ENCODE results near the gene NEK4.

The NEK4 gene

DNA sequence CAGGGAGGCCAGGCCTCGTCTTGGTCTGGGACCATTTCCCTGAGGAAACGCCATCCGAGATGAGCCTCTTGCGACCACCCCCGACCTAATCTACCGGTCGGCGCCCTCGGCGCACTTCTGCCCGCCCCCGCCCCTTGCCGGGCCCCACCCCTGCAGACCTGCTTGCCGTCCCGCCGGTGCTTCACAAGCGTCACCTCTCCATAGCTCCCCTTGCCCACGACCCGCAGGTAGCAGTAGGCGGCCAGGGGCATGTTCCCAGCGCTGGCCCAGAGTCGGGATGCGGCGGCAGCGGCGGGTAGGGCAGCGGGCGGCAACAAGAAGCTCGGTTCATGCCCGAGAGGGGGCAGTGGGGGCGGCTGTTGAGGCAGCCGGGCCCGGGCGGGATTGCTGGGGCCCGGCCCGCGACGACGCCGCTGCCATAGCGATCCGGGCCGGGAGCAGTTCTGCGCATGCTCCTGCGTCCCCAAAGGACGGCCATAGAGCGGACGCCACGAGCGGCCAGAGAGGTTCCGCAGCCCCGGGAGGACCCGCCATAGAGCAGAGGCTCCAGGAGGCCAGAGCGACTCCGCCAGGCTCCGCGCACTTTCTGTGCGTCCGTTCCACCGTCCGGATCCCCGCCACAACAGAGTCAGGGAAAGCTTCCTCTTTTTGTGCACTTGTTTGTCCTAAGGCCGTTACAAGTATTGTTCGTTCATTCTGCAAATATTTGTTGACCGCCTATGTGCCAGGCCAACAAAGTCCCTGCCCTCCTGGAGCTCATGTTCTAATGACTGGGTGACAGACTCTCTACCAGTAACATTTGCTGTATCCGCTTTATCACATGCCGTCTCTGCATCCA lies at the start of gene NEK4:
TSS of gene NEK4 (minus strand) at position 445 of the 838 bp plus-strand sequence. CDS start at position 251, 194 bp downstream.
- DNase-seq (ENCODE audit: low spot score) (peak; percentile 79), FAIRE-seq (no peak)

DNA sequence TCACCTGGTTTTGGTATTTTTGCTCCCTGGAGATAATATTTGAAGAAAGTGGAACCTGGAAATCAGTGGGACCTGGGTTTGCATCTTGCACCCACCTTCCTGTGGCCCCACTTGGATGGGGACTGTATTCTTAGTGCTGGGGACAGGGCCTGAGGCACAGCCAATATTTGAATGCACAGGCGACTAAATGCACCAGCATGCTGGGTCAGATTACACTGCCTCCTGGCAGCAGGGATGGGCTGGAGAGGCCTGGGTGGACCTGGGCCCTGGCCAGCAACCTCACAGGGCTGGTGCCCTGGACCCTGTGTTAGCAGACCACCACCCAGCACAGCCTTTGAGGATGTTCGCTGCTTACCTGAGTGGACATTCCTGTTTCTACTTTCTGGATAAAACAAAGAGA lies 49.2 kb upstream of the NEK4 start:
- DNase-seq (ENCODE audit: low spot score), result no peak
- no peak for FAIRE-seq

DNA sequence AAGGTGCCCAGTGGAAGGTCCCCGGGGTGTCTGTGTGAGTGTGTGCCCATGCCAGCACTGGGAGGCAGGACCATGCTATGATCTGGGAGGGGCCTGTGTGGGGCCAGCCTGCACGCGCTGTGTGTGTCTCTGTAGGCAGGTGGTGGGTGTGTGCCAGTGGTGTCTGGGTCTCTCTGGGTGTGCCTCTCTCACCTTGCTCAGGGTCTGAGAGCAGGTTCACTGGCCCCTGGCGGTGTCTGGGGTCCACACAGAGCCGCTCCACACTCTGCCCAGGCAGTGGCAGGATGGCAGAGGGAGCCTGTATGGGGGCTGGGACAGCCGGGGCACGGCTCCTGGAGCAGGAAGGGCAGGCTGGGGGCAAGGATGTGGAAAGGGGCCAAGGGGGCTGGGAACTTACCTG lies 47.1 kb upstream of the NEK4 start:
- FAIRE-seq (no peak), DNase-seq (ENCODE audit: low spot score) (no peak)

DNA sequence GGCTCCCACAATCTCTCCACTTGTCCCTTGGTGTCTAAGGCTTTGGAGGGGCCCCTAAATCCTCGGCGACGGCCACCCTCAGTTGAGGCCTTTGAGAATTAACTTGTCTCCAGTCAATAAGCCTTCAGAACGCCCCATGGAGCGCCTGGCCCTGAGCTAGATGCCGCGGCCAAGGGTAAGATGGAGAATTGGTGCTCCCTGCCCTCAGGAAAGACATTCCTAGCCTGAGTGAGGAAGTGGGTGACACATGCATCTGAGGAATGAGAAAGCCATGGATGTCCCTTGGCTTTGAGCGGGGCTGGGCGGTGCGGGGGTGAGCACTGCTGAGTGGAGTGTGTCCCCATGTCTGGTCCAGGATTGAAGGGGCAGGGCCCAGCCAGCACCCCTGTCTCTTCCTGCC lies 46.5 kb upstream of the NEK4 start:
- no peak for DNase-seq (ENCODE audit: low spot score)

DNA sequence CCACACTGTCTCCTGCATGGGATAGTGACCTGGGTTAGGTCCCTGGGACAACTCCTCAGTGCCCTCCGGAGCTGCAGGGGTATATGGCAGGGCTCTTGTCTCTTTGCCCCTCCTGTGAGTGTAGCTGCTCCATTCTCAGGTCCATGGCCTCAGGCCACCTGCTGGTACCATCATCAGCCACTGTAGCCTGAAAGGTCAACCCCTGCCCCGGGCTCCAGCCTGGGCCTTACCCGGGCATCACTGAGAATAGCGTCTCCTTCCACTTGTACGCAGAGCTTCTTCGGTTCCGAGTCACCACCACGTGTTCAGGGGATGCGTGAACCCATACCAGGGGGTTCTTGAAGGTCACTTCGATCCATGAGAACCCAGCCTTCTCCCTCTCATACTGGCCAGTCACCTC lies 45.9 kb upstream of the NEK4 start:
- no peak for DNase-seq (ENCODE audit: low spot score)
- FAIRE-seq, result no peak

More for the DNA sequence above, 46.5 kb upstream of the NEK4 start:
- FAIRE-seq, result no peak

DNA sequence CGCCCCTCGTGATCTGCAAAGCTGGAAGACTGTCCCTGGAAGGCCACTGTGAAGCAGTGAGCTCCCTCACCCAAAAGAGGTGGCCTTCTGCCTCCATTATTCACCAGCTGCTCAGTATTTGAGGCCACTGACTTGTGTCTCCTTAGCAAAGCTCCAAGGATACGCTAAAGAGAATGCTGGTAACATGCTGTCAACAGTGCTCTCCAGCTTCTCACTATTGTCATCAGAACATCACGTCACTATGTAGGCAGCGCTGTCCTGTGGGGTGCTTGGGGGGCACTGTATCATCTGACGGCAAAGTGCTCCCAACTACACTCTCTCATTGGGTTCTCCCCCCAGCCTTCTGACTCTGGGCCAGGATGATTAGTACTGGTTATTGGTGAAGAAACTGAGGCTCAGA lies 45.5 kb upstream of the NEK4 start:
- no peak for DNase-seq (ENCODE audit: low spot score)
- FAIRE-seq, result no peak

DNA sequence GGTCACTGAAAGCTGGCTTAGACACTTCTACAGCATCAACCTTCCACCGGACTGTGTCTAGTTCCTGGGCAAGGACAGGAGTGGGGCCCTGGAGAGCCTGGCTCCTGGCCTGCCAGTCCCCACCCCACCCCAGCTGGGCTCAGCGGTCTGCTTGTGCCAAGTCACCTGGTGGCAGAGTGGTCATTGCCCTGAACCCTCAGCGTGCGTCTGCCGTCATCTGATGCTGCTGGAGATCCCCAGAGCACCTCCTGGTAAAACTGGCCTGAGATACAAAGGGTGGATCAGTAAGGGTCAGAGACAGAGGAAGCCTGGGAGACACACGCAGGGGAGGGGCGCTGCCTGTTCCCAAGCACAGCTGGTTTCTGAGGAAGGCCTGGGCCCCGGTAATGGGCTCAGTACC lies 43.1 kb upstream of the NEK4 start:
- FAIRE-seq (no peak), DNase-seq (ENCODE audit: low spot score) (no peak)

DNA sequence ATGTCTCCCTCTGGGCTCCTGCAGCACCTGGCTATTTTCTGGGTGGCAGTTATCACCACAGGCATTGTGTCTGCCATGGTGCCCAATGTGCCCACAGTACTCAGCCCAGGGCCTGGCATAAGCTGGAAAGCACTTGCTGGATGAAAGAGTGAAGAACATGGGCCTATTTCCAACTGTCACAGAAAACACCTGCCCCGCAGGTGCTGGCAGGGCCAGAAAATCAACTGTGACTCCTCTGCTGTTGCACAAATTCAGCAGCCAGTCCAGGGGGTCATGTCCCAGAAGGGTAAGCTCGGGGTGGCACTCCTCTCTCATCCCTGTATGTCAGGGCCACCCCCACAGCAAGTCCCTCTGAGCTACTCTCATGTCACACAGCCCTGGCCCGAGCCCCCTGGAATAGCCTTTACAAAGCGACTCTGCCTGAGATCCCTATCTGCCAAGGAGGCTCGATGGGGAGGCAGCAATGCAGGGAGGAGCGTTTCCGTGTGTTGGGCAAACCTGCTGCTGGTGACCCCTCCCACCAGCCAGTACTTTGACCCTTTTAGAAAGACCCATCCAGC lies 40.8 kb upstream of the NEK4 start:
- no peak for FAIRE-seq
- DNase-seq (ENCODE audit: low spot score), result no peak

DNA sequence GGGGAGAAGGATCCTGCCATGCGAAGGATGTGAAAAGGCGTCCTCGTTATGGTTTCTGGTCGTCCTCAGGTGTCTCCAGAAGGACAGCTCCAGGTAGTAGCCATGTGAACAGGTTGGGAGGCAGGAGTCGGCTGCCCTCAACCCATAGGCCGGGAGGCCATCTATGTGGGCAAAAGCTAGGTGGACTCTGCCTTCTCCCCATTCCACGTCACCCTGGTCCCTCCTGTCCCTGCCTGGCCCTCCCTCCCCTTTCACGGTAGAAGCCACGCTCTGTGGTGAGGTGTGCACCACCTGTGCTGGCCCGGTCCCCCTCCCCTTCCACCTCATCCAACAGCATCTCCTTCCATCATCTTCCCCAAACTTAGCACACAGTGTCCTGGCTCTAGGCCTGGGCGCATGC lies 40.2 kb upstream of the NEK4 start:
- DNase-seq (ENCODE audit: low spot score) (no peak), FAIRE-seq (no peak)

DNA sequence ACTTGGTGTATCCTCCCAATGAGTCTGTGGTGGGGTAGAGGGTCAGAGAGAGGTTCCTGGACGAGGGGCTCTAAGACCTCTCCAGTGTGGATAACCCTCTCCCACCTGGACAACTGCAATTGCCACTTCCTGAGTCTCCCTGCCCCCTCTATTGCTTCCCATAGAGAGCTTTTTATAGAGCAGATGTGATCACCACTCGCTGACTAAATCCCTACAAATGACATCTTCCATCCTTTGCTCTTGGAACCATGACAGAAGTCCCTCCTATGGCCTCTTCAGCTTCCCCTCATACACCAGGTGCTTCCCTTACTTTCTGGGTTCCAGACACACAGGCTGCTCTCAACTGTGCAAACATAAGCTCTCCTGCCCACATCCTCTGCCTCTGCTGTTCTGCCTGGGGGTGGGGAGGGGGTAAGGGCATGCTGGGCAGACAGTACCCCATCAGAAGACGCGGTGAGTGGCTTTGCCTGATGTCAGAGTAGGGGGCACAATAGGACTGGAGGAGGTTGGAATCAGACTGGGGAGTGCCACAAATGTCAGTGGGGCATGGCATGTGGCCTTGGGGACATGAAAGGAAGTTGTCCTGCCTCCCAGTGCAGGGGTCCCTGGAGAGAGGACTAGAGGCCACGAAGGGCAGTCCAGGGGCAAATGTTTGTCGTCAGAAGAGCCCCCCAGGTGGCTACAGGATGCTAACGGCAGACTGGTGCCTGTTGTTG lies 39.1 kb upstream of the NEK4 start:
- no peak for DNase-seq (ENCODE audit: low spot score)
- FAIRE-seq, result no peak

DNA sequence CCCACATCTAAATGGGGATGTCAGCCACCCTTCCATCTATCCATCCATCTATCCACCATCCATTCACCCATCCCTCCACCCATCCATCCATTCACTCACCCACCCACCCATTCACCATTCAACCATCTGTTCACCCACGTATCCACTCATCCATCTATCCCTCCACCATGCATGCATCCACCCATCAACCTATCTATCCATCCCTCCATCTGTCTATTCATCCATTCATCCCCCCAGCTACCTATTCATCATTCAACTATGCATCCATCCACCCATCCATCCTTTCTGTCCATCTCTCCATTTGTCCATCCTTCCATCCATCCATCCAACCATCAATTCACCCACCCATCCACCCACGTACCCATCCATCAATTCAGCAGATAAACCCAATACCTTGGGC lies 38.4 kb upstream of the NEK4 start:
- no peak for DNase-seq (ENCODE audit: low spot score)
- FAIRE-seq, result no peak

DNA sequence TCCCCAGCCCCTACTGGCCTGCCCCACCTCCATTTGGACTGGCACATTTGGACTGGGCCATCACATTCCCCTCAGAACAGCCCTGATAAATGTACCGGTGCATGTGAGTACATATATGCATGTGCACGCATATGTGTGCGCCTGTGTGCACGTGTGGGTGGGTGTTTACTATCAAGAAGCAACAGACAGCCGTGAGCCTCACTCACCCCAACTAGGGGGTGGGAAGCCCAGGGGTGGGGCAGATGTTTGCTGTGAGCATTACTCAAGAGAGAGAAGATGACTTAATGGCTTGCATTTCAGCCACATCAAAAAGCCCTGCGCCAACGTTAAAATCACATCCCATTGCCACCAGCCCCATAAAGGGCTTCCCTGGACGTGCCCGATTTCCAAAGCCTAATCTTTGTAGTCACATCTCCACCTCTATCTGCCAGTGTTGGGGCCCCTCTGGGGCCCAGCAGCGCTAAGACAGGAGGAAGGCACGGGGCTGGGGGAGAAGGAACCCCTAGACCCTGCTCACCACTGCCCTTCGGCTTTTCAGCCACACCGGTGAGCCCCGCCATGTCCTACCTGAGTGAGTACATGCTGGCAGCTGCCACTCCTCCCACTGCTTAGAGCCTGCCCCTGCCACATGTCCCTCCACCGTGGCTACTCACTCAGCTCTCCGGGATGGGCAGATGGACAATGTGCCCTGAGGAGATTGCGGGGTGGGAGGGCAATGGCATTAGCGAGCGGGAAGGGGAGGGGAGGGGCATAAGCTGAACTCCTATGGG lies 34.7 kb upstream of the NEK4 start:
- DNase-seq (ENCODE audit: low spot score) (no peak), FAIRE-seq (no peak)

DNA sequence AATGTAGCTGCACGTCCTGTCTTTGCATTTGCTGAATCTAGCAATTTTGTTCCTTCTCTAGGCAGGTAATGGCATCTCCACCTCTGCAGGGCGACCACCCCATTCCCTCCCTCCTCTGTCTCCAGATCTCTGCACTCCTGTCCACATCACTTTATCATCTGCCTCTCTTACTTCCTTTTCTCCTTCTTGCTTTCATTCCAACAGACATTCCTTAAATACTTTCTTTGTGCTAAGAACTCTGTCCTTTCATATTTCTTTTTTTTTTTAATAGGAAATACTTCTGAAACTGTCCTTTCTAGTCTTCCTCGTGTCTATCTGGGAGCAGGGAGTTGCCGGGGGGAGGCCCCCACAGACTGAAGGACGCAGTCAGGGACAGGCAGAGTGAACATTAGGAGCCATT lies 31.1 kb upstream of the NEK4 start:
- DNase-seq (ENCODE audit: low spot score) (no peak), FAIRE-seq (no peak)

DNA sequence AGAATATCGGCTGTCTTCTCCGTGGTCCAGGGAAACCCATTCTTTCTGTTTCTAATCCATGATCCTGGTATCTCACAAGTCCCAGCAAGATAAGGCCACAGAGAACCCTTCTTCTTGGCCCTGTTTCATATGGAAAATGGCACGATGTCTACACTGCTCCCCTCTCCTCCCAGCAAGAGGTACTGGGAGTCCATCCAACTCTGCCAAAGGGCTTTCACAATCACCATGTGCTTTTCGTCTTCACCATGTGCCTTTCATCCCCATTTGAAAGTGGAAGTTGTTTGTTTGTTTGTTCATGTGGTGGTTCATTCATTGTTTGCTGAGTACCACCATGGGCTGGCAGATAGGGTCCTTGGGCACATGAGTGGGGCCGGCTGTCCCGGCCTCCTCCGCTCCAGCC lies 29.3 kb upstream of the NEK4 start:
- FAIRE-seq (no peak), DNase-seq (ENCODE audit: low spot score) (no peak)

DNA sequence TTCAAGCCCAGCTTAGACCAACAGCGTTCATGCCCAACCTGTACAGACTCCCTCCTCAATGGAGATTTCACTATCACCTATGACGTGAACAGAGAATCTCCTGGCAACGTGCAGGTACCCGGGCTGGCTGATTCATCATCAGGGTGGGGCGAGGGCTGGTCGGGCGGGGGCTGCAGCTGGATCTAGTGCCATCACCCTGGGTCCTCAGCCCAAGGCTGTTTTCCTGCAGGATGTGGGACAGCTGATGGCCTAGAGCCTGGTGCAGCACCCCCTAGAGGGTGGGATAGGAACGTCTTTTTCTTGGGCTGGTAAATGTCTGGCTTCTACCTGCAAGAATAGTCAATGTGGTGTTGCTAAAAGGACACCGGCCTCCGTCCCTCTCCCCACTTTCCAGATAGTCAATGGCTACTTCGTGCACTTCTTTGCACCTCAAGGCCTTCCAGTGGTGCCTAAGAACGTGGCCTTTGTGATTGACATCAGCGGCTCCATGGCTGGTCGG lies 28.3 kb upstream of the NEK4 start:
- DNase-seq (ENCODE audit: low spot score) (no peak), FAIRE-seq (no peak)

DNA sequence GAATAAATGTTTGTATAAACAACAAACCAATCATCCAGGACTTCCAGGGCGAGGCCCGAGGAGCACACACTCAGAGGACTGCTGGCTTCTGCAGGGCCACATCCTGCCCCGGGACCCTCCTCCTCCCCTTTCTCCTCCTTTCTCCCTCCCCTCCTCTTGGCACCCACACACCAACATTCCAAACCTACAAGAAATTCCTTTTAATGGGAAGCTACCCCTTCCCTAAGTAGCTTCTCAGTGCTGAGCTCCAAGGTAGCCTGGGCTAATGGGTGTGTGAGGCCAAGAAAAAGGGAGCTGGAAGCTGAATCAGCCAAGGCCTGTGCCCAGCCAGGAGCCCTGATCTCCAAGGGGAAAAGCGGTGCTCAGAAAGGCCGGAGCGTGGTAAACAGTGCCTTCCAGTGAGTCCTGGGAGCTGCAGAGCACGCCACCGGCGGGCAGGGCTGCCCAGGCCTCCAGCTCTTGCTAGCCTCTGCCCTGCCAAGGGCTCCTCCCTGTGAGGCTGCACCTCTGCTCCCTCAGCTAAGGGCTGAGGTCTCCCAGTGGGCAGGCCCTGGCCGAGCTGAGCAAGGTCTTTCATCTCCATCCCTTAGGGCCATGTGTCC lies 27.7 kb upstream of the NEK4 start:
- DNase-seq (ENCODE audit: low spot score), result no peak
- no peak for FAIRE-seq

DNA sequence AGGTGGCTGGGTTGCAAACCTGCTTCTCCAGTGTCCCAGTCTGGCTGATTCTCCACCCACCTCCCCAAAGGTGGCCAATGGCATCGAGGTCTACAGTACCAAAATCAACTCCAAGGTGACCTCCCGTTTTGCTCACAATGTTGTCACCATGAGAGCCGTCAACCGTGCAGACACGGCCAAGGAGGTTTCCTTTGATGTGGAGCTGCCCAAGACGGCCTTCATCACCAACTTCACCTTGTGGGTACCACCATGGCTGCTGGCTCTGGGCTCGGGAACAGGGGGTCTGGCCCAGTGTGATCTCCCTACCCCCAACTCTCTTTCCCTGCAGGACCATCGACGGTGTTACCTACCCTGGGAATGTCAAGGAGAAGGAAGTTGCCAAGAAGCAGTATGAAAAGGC lies 25.7 kb upstream of the NEK4 start:
- FAIRE-seq (no peak), DNase-seq (ENCODE audit: low spot score) (no peak)

DNA sequence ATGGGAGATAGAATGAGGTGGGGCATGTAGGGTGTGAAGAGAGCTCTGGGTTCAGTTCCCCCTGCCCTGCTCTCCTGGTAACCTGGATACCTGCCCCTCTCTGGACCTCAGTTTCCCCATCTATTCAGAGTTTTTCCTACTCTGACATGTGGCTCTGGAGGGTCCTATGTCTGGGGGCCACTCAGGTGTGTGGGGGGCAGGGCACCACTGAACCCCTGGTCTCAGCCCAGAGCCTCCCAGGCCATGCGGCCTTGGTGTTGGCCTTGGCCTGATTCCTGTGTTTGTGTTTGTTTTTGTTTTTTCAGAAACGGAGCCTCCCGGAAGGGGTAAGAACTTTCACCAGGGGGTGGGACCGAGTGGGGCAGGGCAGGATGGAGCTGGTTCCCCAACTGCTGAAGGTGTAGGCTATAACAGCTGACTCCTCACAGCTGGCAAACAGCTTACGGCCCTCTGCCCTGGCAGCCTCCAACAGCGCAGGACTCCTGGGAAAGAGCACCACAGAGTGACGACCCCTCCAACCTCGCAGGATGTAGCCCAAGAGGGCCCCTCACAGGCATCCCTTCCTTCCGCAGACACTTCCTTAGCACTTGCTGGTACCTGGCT lies 24.7 kb upstream of the NEK4 start:
- FAIRE-seq (no peak), DNase-seq (ENCODE audit: low spot score) (no peak)

DNA sequence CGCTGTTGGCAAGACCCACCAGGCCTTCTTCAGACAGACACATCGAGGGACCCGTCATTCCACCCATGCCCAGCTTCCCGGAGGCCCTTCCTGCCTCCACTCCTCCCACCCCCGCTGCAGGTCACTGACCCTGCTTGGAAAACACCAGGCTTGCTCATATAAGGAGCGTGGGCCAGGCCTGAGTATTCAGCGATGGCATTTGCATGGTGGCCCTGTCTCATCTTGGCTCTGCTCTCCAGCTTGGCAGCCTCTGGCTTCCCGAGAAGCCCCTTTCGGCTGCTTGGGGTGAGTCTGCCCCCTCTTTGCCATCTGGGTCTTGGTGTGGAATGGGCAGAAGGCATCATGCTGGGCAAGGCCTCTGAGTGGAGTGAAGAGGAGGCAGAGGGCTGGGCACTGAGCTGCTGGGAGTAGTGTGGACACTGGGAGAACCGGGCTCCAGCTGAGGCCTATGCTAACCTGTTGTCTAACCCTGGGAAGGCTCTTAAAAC lies 23.9 kb upstream of the NEK4 start, which contains the start of gene ITIH3:
TSS of gene ITIH3 (plus strand) at position 185 of the 488 bp plus-strand sequence. CDS start at position 193, 8 bp downstream.
- no peak for DNase-seq (ENCODE audit: low spot score)

More for the DNA sequence above, 23.9 kb upstream of the NEK4 start, which contains the start of gene ITIH3:
- FAIRE-seq, result no peak

Measured in RCC 7860 (cell line).